Measurements from ENCODE around the gene HES3.

- TF ChIP-seq EZH2phosphoT487 (IDR thresholded peaks at IDR 0.05; ENCODE audit: low read length), result no peak
- no peak for TF ChIP-seq EZH2 (optimal IDR thresholded peaks at IDR 0.05; ENCODE audit: low read depth, low read length)
- no peak for TF ChIP-seq CTCF (IDR thresholded peaks at IDR 0.05; ENCODE audit: low read length)
Measured at GRCh38 chr1:6271006-6271405, 27.0 kb downstream of the HES3 start.
